ENCODE measurements around the gene NR0B2.
"Not testable (repeated sequence)": the region's sequence is repeated elsewhere in the genome, so short reads cannot be mapped to it uniquely, and the experiment has no call there.

Gene NR0B2

DNA sequence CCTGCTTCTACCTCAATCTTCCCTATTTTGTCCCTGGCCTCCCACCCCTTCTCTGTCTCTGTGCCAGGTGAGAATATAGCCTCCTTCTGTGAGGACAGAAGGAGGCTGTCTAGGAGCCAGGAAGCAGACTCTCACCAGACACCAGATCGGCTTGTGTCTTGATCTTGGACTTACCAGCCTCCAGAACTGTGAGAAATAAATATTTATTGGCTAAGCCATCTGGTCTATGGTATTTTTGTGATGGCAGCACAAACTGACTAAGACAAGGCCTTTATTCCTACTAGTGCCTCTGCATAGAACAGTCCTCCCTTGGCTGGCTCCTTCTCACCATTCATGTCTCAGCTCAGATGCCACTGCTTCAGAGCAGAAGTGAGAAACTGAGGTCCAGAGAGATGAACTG is 25.5 kb downstream of the NR0B2 start:
- no peak for DNase-seq (ENCODE audit: low spot score)

DNA sequence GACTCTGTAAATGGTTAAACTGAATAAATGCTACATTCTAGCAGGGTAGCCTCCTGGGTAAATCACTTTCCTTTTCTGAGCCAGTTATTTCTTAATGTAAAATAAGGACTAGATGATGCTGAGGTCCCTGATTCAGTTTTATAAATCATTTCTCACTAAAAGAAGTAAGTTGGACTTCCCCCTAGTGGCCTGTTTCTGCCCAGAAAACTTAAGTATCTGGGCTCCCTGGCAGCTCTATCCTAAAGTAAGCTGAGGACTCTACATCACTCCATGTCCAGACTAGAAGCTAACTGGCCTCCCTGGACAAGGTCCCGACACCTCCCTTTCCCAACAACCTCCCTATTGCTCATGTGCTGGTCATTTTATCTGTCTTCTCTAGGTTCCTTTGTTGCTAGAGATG is 26.6 kb downstream of the NR0B2 start:
- peak; percentile 42 for DNase-seq (ENCODE audit: low spot score)

GRCh38 chr1:26882696-26883463 is 30.9 kb downstream of the NR0B2 start:
- DNase-seq (ENCODE audit: low spot score) = no peak

DNA sequence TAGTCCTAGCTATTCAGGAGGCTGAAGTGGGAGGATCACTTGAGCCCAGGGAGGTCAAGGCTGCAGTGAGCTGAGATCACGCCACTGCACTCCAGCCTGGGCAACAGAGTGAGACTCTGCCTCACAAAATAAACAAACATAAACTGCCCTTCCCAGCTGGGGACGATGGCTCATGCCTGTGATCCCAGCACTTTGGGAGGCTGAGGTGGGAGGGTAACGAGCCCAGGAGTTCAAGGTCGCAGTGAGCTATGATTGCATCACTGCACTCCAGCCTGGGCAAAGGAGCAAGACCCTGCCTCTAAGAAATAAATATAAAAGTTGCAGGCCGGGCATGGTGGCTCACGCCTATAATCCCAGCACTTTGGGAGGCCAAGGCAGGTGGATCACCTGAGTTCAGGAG is 32.2 kb downstream of the NR0B2 start:
- DNase-seq (ENCODE audit: low spot score) = not testable (repeated sequence)

DNA sequence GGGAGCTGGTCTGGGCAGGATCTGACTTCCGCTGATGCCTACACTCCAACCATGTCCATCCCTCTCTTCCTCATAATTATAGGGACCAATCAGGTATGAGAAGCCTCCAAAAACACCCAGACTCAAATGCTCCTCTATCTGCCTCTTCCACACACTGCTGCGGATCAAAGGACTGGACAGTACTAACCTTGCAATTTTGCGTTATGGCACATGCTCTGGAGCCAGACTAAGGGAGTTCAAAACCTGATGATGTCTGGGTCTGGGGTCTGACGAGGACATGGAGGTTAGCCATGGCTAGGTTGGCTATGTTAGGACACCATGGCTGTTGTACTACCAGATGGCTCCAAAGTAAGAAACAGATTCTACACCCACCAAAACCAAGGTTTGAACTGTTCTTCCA is 34.0 kb downstream of the NR0B2 start:
- no peak for DNase-seq (ENCODE audit: low spot score)

- DNase-seq (ENCODE audit: low spot score) = no peak
Observed at GRCh38 chr1:26877326-26877725, 36.4 kb downstream of the NR0B2 start.

GRCh38 chr1:26874896-26875295 is 38.9 kb downstream of the NR0B2 start:
- DNase-seq (ENCODE audit: low spot score) = no peak

DNA sequence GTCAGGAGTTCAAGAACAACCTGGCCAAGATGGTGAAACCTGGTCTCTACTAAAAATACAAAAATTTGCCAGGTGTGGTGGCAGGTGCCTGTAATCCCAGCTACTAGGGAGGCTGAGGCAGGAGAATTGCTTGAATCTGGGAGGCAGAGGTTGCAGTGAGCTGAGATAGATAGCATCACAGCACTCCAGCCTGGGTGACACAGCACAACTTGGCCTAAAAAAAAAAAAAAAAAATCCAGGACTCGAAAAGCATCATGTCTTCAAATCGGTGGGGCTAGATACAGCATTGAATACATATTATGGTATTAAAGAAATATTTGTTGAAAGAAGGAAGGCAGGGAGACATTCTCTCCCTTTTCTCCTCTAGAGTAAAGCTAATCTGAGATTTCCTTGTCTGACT is 40.7 kb downstream of the NR0B2 start:
- DNase-seq (ENCODE audit: low spot score) = not testable (repeated sequence)

- peak; percentile 97 for DNase-seq (ENCODE audit: low spot score)
Observed at GRCh38 chr1:26864610-26865480, 48.9 kb downstream of the NR0B2 start.

DNA sequence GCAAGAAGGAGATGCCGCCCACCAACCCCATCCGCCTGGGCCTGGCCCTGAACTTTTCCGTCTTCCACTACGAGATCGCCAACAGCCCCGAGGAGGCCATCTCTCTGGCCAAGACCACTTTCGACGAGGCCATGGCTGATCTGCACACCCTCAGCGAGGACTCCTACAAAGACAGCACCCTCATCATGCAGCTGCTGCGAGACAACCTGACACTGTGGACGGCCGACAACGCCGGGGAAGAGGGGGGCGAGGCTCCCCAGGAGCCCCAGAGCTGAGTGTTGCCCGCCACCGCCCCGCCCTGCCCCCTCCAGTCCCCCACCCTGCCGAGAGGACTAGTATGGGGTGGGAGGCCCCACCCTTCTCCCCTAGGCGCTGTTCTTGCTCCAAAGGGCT is 50.1 kb downstream of the NR0B2 start:
- no peak for DNase-seq (ENCODE audit: low spot score)

- no peak for DNase-seq (ENCODE audit: low spot score)
Observed at GRCh38 chr1:26862781-26863684, 50.7 kb downstream of the NR0B2 start, which contains the start of gene SFN. SFN (plus strand) TSS chr1:26863149; CDS start chr1:26863213, 64 bp downstream.

GRCh38 chr1:26861889-26862378 is 51.8 kb downstream of the NR0B2 start:
- DNase-seq (ENCODE audit: low spot score) = no peak
